Lower lobe of right lung (tissue), 2 donors: ENCODE measurements around the gene LCOR. TPM values are rescaled to one million over a fixed set of nuclear protein-coding genes. Genes with fewer than 3 reads are reported as not detected.

Experiments used
- ATAC-seq, 2 donors: fragments of 200-7000 bp; cut with Tn5 transposase; one replicate each; pipeline ENCODE4 v1.9.1; 2020 to 2022; ENCODE audit warnings: mild to moderate bottlenecking in 2 of 2, moderate library complexity in 2 of 2
- DNase-seq: peaks from one replicate; pipeline ENCODE4 v3.0.0-alpha.2; 2020
- H3K27ac ChIP-seq: fragments of 200-600 bp; one replicate; pipeline ENCODE4 v1.8.0; 2022
- H3K27me3 ChIP-seq: fragments of 200-600 bp; one replicate; pipeline ENCODE4 v1.8.0; 2022; ENCODE audit warnings: low read depth
- H3K36me3 ChIP-seq: fragments of 200-600 bp; one replicate; pipeline ENCODE4 v1.8.0; 2022; ENCODE audit warnings: mild to moderate bottlenecking
- H3K4me1 ChIP-seq: fragments of 200-600 bp; one replicate; pipeline ENCODE4 v1.8.0; 2022
- H3K4me3 ChIP-seq: fragments of 200-600 bp; one replicate; pipeline ENCODE4 v1.8.0; 2022; ENCODE audit warnings: mild to moderate bottlenecking
- H3K9me3 ChIP-seq: fragments of 200-600 bp; one replicate; pipeline ENCODE4 v1.8.0; 2022
- CTCF ChIP-seq: fragments of 200-600 bp; IDR thresholded peaks from one replicate; pipeline ENCODE4 v1.8.0; 2022; ENCODE audit warnings: antibody characterized with exemption, mild to moderate bottlenecking
- intact Hi-C: fragments of 100-400 bp; cut with DNase I; formaldehyde crosslinking; loops from one replicate; pipeline ENCODE4 v1.11.0; 2022
- total RNA-seq: library from RNA; stranded (reverse); fragmentation: NEBNext Ultra II Directional; extraction: Animal tissue kit (Norgen Biotek cat#: 25700); gene quantifications from one replicate; pipeline ENCODE4 v1.2.1, GENCODE V29; 2021
- donor health status: DM: no; HTN: yes; CAD: no; lungs with severe emphysema.

LCOR gene
- total RNA-seq, 1 donor from 2014 or later, result 34.7 TPM

DNA sequence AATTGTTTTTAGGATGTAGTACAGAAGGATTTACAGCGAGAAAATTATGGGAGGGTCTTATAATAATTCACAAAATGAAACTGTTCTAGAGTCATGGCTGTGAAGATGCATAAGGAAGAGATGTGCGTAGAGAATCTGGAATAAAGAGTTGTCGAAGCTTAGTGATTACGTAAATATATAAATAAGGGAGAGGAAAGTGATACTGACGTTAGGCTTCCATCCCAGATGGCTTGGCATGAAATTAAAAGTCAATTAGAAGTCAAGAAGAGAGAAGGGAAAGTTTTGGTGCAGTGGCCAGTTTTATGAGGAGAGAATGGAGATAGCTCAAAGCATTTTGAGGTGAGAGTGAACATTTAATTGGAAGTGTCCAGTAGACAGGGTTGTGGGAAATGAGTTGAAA lies 85.5 kb downstream of the LCOR start:
- TF ChIP-seq CTCF, result no peak
- Histone ChIP-seq H3K36me3 (peaks cover 7% of the 10 kb centered on the region), H3K9me3 (no peaks in the 10 kb centered on the region), H3K4me3 (no peak overlapping the region), H3K27ac (no peak overlapping the region), H3K27me3 (no peaks in the 10 kb centered on the region), H3K4me1 (no peaks in the 10 kb centered on the region)
- ATAC-seq, result no peak
- DNase-seq, result no peak
- intact Hi-C loops, result no loop called here

GRCh38 chr10:96918214-96919002 lies 86.3 kb downstream of the LCOR start:
- intact Hi-C loops, result no loop called here
- Histone ChIP-seq H3K4me3 (no peak overlapping the region), H3K27ac (no peak overlapping the region), H3K36me3 (peaks cover 7% of the 10 kb centered on the region), H3K9me3 (no peaks in the 10 kb centered on the region), H3K4me1 (no peaks in the 10 kb centered on the region), H3K27me3 (no peaks in the 10 kb centered on the region)
- no peak for TF ChIP-seq CTCF
- no peak for ATAC-seq
- no peak for DNase-seq

- Histone ChIP-seq H3K27ac (no peak overlapping the region), H3K36me3 (peaks cover 7% of the 10 kb centered on the region), H3K4me1 (no peaks in the 10 kb centered on the region), H3K27me3 (no peaks in the 10 kb centered on the region), H3K9me3 (no peaks in the 10 kb centered on the region), H3K4me3 (no peak overlapping the region)
- ATAC-seq (no peak), DNase-seq (no peak)
- intact Hi-C loops, result no loop called here
- TF ChIP-seq CTCF, result no peak
These were observed 87.8 kb downstream of the LCOR start for GRCh38 chr10:96919785-96920430.

DNA sequence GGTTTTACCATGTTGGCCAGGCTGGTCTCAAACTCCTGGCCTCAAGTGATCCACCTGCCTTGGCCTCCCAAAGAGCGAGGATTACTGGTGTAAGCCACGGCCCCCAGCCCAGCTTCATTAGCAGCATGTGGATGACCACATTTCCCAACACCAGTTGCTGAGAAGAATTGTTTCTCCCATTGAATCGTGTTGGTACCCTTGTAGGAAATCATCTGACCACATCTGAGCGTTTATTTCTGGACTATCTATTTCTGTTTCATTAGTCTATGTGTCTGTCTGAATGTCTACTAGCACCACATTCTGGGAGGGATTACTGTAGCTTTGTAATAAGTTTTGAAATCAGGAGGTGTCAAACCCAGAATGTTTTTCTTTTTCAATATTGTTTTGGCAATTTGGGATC lies 89.6 kb downstream of the LCOR start:
- no peak for ATAC-seq
- no peak for TF ChIP-seq CTCF
- intact Hi-C loops, result no loop called here

DNA sequence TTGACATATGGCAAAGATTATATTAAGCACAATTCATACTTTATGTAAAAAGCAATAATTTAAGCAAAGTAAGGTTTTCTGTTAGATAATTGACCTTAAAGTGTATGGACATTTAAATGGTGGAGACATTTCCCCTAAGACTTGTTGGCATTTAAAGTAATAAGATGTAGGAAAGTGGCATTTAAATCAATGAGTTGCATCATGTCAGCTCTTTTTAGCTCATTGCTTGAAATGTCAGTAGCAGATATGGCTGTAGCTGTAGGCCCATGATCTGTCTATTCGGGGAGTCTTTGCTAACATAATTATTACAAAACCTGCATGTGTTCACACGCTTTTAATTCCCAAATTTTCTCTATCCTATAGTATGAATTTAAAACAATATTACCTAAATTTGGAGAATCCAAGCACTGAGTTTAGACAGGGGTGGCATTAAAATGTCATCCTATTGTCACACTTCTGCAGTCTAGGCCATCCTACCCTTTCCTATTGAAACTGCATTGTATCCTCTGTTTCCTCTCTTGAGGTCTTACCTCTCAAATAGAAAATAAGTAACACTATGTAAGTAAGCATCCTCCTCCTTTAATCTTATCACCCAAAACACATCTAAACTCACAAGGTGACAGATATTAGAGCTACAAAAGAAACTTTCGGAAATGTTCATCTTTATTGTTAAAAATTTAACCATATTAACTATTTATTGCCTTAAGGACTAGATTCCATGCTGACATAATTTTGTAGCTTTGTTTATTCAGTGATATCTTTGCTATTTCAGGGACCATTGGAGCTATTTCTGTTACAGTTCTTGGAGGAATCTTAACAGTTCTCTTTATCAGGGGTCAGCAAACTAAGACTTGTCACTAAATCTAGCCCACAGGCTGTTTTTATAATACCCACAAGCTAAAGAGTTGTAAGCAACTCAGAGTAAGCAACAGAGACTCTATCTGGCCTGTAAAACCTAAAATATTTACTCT lies 91.2 kb downstream of the LCOR start:
- H3K9me3 ChIP-seq, result no peaks in the 10 kb centered on the region
- intact Hi-C loops, result no loop called here
- ATAC-seq, result no peak

More for the DNA sequence above, 89.6 kb downstream of the LCOR start:
- no peak overlapping the region for H3K4me3 ChIP-seq
- no peaks in the 10 kb centered on the region for H3K36me3 ChIP-seq
- no peak for DNase-seq
- no peaks in the 10 kb centered on the region for H3K4me1 ChIP-seq
- no peaks in the 10 kb centered on the region for H3K9me3 ChIP-seq
- no peaks in the 10 kb centered on the region for H3K27me3 ChIP-seq
- H3K27ac ChIP-seq, result no peak overlapping the region

More for the DNA sequence above, 91.2 kb downstream of the LCOR start:
- no peak overlapping the region for H3K27ac ChIP-seq
- no peak for TF ChIP-seq CTCF
- no peaks in the 10 kb centered on the region for H3K36me3 ChIP-seq
- no peaks in the 10 kb centered on the region for H3K4me1 ChIP-seq
- H3K27me3 ChIP-seq, result no peaks in the 10 kb centered on the region
- H3K4me3 ChIP-seq, result no peak overlapping the region
- DNase-seq, result no peak
